H1 (cell line): ENCODE measurements around the gene ATP10D.

Source experiments
- EP300 ChIP-seq, 2 experiments: IDR thresholded peaks; 1 replicate in 1 of 2; 2 replicates in 1 of 2; pipeline ENCODE4 v1.6.1; 2011 to 2012; ENCODE audit warnings: low read depth in 2 of 2, low read length in 2 of 2, mild to moderate bottlenecking in 2 of 2, borderline replicate concordance in 1 of 2, inconsistent platforms in 1 of 2, moderate library complexity in 1 of 2
- POLR2A ChIP-seq, 2 experiments: IDR thresholded peaks; 1 replicate in 1 of 2; 2 replicates in 1 of 2; pipeline ENCODE4 v1.6.1; 2011; ENCODE audit warnings: low read depth in 2 of 2, low read length in 2 of 2, mild to moderate bottlenecking in 2 of 2; ENCODE audit errors: control extremely low read depth in 1 of 2
- SRF ChIP-seq: IDR thresholded peaks from 2 replicates; pipeline ENCODE4 v1.6.1; 2011; ENCODE audit warnings: mild to moderate bottlenecking, low read depth, low read length, moderate library complexity
- TAF1 ChIP-seq: IDR thresholded peaks from 2 replicates; pipeline ENCODE4 v1.6.1; 2011; ENCODE audit warnings: mild to moderate bottlenecking, low read depth, low read length
- TF ChIP-seq, protein P1 (sequence below), 3 experiments: IDR thresholded peaks; 1 replicate in 2 of 3; 2 replicates in 1 of 3; pipeline versions ENCODE4 v1.5.1 to v1.6.1; 2011; ENCODE audit warnings: low read length in 3 of 3, mild to moderate bottlenecking in 3 of 3, inconsistent platforms in 2 of 3, low read depth in 1 of 3, moderate library complexity in 1 of 3; ENCODE audit not compliant: insufficient read depth in 1 of 3; ENCODE audit errors: control extremely low read depth in 1 of 3

DNA sequence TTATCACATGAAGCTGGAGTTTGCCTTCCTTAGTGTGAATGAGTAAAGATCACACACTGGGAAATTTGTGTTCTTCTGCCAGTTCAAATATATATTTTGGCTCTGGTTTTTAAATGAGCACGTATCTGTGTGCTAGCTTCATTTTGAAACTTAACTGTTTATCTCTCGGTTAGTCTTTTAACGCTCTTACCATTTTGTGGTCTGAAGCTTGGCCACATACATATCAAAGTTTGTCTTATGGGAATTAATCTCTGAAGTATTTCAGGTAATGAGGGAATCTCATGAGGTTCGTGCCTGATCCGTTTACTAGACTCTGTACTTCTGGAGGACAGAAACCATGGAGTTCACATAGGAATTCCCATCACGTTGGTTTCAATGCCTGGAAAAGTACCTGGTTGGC is 13.8 kb downstream of the ATP10D start:
- TF ChIP-seq POLR2A (IDR thresholded peaks at IDR 0.05; ENCODE audit: control extremely low read depth in 1 of 2, low read depth in 2 of 2, low read length in 2 of 2) (no peak), EP300 (IDR thresholded peaks at IDR 0.05; ENCODE audit: borderline replicate concordance in 1 of 2, low read depth in 2 of 2, low read length in 2 of 2) (no peak), SRF (no peak), TAF1 (no peak)
- TF ChIP-seq, protein P1, sequence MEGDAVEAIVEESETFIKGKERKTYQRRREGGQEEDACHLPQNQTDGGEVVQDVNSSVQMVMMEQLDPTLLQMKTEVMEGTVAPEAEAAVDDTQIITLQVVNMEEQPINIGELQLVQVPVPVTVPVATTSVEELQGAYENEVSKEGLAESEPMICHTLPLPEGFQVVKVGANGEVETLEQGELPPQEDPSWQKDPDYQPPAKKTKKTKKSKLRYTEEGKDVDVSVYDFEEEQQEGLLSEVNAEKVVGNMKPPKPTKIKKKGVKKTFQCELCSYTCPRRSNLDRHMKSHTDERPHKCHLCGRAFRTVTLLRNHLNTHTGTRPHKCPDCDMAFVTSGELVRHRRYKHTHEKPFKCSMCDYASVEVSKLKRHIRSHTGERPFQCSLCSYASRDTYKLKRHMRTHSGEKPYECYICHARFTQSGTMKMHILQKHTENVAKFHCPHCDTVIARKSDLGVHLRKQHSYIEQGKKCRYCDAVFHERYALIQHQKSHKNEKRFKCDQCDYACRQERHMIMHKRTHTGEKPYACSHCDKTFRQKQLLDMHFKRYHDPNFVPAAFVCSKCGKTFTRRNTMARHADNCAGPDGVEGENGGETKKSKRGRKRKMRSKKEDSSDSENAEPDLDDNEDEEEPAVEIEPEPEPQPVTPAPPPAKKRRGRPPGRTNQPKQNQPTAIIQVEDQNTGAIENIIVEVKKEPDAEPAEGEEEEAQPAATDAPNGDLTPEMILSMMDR (IDR thresholded peaks at IDR 0.05; ENCODE audit: control extremely low read depth in 1 of 3, insufficient read depth in 1 of 3, low read depth in 1 of 3, low read length in 3 of 3), result no peak
